ENCODE measurements around the gene MTMR2. TPM values are rescaled to one million over a fixed set of nuclear protein-coding genes. Genes with fewer than 3 reads are reported as not detected.
A peak's percentile ranks its signal among the peaks of the same experiment; 100 is the strongest.

The MTMR2 gene
- polyA plus RNA-seq, 1 of the 3 experiments (the other 2 are of a cell fraction): 8.6 TPM

- H3F3A ChIP-seq (replicated peaks; ENCODE audit: insufficient read depth): peaks cover 35% of the 10 kb centered on the region
- no peak overlapping the region for H3K9ac ChIP-seq
- no peaks in the 10 kb centered on the region for H3K9me2 ChIP-seq
- no peak for DNase-seq
- POLR2A ChIA-PET: no interaction called here
- no peak overlapping the region for H2AFZ ChIP-seq (ENCODE audit: low read depth)
- peaks cover 0 to 6% of the 10 kb centered on the region in 2 experiments; a peak in 3 of 4 replicates for H3K4me1 ChIP-seq (ENCODE audit: control insufficient read depth in 1 of 2, insufficient read depth in 2 of 2, low read depth in 1 of 2, low read length in 1 of 2)
- H3K79me2 ChIP-seq (ENCODE audit: insufficient read depth): no peaks in the 10 kb centered on the region
- peaks cover 67 to 74% of the 10 kb centered on the region in 2 experiments for H3K36me3 ChIP-seq (replicated peaks in 1 of 2; ENCODE audit: control insufficient read depth in 1 of 2, insufficient read depth in 2 of 2, low read length in 1 of 2)
- WGBS (ENCODE audit: low lambda C conversion rate): 96% methylated on average over 4 of the region's 4 CpGs
- no peak overlapping the region for H3K4me3 ChIP-seq (ENCODE audit: low read depth in 2 of 2, low read length in 1 of 2)
- CTCF ChIA-PET: interaction anchor here (0.6 to 2.2 kb wide), 4 partner anchors 8 to 1009 kb away, joined by 3 to 14 read pairs (median 4); no protein-coding TSS in a partner anchor
- no peak overlapping the region for H3K27ac ChIP-seq (ENCODE audit: low read depth in 2 of 2, low read length in 1 of 2)
- no peak overlapping the region for H3K4me2 ChIP-seq
- no peaks in the 10 kb centered on the region for H4K20me1 ChIP-seq (ENCODE audit: insufficient read depth)
- TF ChIP-seq ELF1 (IDR thresholded peaks at IDR 0.05) (no peak), CTCF (IDR thresholded peaks at IDR 0.05) (no peak), TEAD4 (IDR thresholded peaks at IDR 0.05; ENCODE audit: borderline replicate concordance, insufficient read depth) (no peak), FOSL2 (IDR thresholded peaks at IDR 0.05; ENCODE audit: borderline replicate concordance, low read depth) (no peak), SMC3 (IDR thresholded peaks at IDR 0.05; ENCODE audit: low read depth, low read length) (no peak), JUND (IDR thresholded peaks at IDR 0.05) (no peak), MXI1 (IDR thresholded peaks at IDR 0.05; ENCODE audit: low read depth, low read length) (no peak)
- H3K9me3 ChIP-seq: no peaks in the 10 kb centered on the region
- H3K27me3 ChIP-seq (ENCODE audit: insufficient read depth): no peaks in the 10 kb centered on the region
Measured at GRCh38 chr11:95827696-95828095, 96.2 kb downstream of the MTMR2 start.

DNA sequence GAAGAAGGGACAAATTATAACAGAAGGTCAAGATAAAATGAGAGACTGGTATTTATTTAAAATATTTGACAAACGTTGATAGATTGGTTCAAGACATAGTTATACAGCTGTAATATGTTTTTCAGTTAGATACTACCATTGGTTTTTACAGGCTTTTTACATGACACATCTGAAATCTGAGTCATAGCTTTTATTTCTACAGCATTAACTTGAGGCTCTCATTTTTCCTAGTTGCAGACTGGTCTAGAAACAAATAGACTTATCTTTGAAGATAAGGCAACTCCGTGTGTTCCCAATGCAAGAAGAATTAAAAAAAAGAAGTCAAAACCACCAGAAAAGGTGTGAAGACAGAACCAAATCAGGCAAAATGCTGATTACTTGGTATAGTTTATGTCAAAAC, 102.3 kb downstream of the MTMR2 start:
- ChIA-PET POLR2A (no interaction called here), CTCF (no interaction called here)
- TF ChIP-seq JUND (IDR thresholded peaks at IDR 0.05): 0 out of 2 replicates have a peak, but pooled peaks have one; percentile 17
- TF ChIP-seq, protein P1, sequence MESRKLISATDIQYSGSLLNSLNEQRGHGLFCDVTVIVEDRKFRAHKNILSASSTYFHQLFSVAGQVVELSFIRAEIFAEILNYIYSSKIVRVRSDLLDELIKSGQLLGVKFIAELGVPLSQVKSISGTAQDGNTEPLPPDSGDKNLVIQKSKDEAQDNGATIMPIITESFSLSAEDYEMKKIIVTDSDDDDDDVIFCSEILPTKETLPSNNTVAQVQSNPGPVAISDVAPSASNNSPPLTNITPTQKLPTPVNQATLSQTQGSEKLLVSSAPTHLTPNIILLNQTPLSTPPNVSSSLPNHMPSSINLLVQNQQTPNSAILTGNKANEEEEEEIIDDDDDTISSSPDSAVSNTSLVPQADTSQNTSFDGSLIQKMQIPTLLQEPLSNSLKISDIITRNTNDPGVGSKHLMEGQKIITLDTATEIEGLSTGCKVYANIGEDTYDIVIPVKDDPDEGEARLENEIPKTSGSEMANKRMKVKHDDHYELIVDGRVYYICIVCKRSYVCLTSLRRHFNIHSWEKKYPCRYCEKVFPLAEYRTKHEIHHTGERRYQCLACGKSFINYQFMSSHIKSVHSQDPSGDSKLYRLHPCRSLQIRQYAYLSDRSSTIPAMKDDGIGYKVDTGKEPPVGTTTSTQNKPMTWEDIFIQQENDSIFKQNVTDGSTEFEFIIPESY (IDR thresholded peaks at IDR 0.05; ENCODE audit: borderline replicate concordance, low read depth): no peak
- no peak for TF ChIP-seq USF2 (IDR thresholded peaks at IDR 0.05; ENCODE audit: borderline replicate concordance, low read depth, low read length)
- peak; percentile 49; the same call in 1 of the 2 replicates for TF ChIP-seq FOSL2 (IDR thresholded peaks at IDR 0.05; ENCODE audit: borderline replicate concordance, low read depth)
- peak; percentile 23; the same call in 1 of the 2 replicates for TF ChIP-seq TCF12 (IDR thresholded peaks at IDR 0.05)
- TF ChIP-seq ELF1 (IDR thresholded peaks at IDR 0.05): no peak
- no peak for TF ChIP-seq GABPA (IDR thresholded peaks at IDR 0.05; ENCODE audit: low read depth)
- TF ChIP-seq FOXM1 (IDR thresholded peaks at IDR 0.05; ENCODE audit: low read depth): no peak
- TF ChIP-seq, protein P2, sequence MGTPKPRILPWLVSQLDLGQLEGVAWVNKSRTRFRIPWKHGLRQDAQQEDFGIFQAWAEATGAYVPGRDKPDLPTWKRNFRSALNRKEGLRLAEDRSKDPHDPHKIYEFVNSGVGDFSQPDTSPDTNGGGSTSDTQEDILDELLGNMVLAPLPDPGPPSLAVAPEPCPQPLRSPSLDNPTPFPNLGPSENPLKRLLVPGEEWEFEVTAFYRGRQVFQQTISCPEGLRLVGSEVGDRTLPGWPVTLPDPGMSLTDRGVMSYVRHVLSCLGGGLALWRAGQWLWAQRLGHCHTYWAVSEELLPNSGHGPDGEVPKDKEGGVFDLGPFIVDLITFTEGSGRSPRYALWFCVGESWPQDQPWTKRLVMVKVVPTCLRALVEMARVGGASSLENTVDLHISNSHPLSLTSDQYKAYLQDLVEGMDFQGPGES (IDR thresholded peaks at IDR 0.05; ENCODE audit: low read depth, low read length): no peak
- TF ChIP-seq REST (IDR thresholded peaks at IDR 0.05; ENCODE audit: low read depth, low read length): no peak
- TF ChIP-seq, protein P3, sequence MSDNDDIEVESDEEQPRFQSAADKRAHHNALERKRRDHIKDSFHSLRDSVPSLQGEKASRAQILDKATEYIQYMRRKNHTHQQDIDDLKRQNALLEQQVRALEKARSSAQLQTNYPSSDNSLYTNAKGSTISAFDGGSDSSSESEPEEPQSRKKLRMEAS (IDR thresholded peaks at IDR 0.05; ENCODE audit: low read depth): no peak
- H3K27me3 ChIP-seq (ENCODE audit: insufficient read depth): no peaks in the 10 kb centered on the region
- no peaks in the 10 kb centered on the region for H3K79me2 ChIP-seq (ENCODE audit: insufficient read depth)
- no peak overlapping the region for H3K4me2 ChIP-seq
- no peak overlapping the region for H3K9ac ChIP-seq
- peak overlapping the region in 1 of 2 experiments; percentile 10; a peak in 1 of 4 replicates for H3K27ac ChIP-seq (ENCODE audit: low read depth in 2 of 2, low read length in 1 of 2)
- WGBS (ENCODE audit: low lambda C conversion rate): 42% methylated on average over 2 of the region's 2 CpGs
- no peak for DNase-seq
- no peaks in the 10 kb centered on the region for H4K20me1 ChIP-seq (ENCODE audit: insufficient read depth)
- no peaks in the 10 kb centered on the region for H3K9me3 ChIP-seq
- no peaks in the 10 kb centered on the region for H3K9me2 ChIP-seq
- H3F3A ChIP-seq (replicated peaks; ENCODE audit: insufficient read depth): peaks cover 7% of the 10 kb centered on the region
- H3K4me1 ChIP-seq (ENCODE audit: control insufficient read depth in 1 of 2, insufficient read depth in 2 of 2, low read depth in 1 of 2, low read length in 1 of 2): no peaks in the 10 kb centered on the region
- H3K4me3 ChIP-seq (ENCODE audit: low read depth in 2 of 2, low read length in 1 of 2): no peak overlapping the region
- no peak overlapping the region for H2AFZ ChIP-seq (ENCODE audit: low read depth)
- peaks cover 56 to 75% of the 10 kb centered on the region in 2 experiments for H3K36me3 ChIP-seq (replicated peaks in 1 of 2; ENCODE audit: control insufficient read depth in 1 of 2, insufficient read depth in 2 of 2, low read length in 1 of 2)
